Common myeloid progenitor, CD34-positive (primary cell): ENCODE results near the gene TNFRSF11A.

Source experiments
- CTCF ChIA-PET: fragments of 350-600 bp; sonication (Branson Sonifier 250); formaldehyde crosslinking; loops from one replicate; lab custom pipeline; 2021; ENCODE audit warnings: antibody characterized with exemption; lab: Charles Lee
- POLR2A ChIA-PET: fragments of 350-600 bp; sonication (Branson Sonifier 250); formaldehyde crosslinking; loops from one replicate; lab custom pipeline; 2021; ENCODE audit warnings: antibody characterized with exemption; lab: Charles Lee
- DNase-seq, 3 donors: peaks; one replicate each; pipeline versions ENCODE4 v3.0.0 to v3.0.0-alpha.2; 2013
- H3K27ac ChIP-seq, 2 experiments: 1 replicate in 1 of 2; 2 replicates in 1 of 2; pipeline ENCODE4 v1.7.0; 2013; ENCODE audit warnings: inconsistent platforms in 2 of 2, low read length in 2 of 2, mild to moderate bottlenecking in 2 of 2, low read depth in 1 of 2, moderate library complexity in 1 of 2; ENCODE audit not compliant: severe bottlenecking in 2 of 2, insufficient read depth in 1 of 2, poor library complexity in 1 of 2
- H3K27me3 ChIP-seq, 5 experiments: replicated peaks in 2 of 5; 1 replicate in 3 of 5; 2 replicates in 2 of 5; pipeline versions ENCODE4 v1.6.1 to v1.7.0; 2013; ENCODE audit warnings: low read length in 4 of 5, mild to moderate bottlenecking in 2 of 5, moderate library complexity in 2 of 5, inconsistent platforms in 1 of 5; ENCODE audit not compliant: insufficient read depth in 5 of 5, control insufficient read depth in 4 of 5
- H3K36me3 ChIP-seq, 4 experiments: 1 replicate in 2 of 4; 2 replicates in 2 of 4; pipeline versions ENCODE4 v1.6.1 to v1.7.0; 2013; ENCODE audit warnings: low read length in 3 of 4, control low read depth in 1 of 4, mild to moderate bottlenecking in 1 of 4; ENCODE audit not compliant: control insufficient read depth in 4 of 4, insufficient read depth in 4 of 4
- H3K4me1 ChIP-seq, 4 experiments: 1 replicate in 3 of 4; 2 replicates in 1 of 4; pipeline versions ENCODE4 v1.6.1 to v1.7.1; 2013; ENCODE audit warnings: low read length in 3 of 4, mild to moderate bottlenecking in 3 of 4, control low read depth in 1 of 4, inconsistent platforms in 1 of 4, moderate library complexity in 1 of 4; ENCODE audit not compliant: control insufficient read depth in 4 of 4, insufficient read depth in 4 of 4; ENCODE audit errors: control extremely low read depth in 1 of 4
- H3K4me3 ChIP-seq, 7 experiments: 1 replicate in 4 of 7; 2 replicates in 3 of 7; pipeline versions ENCODE4 v1.5.1 to v1.7.0; 2013; ENCODE audit warnings: mild to moderate bottlenecking in 7 of 7, low read length in 6 of 7, moderate library complexity in 6 of 7, inconsistent platforms in 2 of 7, low read depth in 2 of 7, control low read depth in 1 of 7; ENCODE audit not compliant: insufficient read depth in 4 of 7, control insufficient read depth in 1 of 7; ENCODE audit errors: extremely low read depth in 1 of 7
- H3K9me3 ChIP-seq, 5 experiments: 1 replicate in 4 of 5; 2 replicates in 1 of 5; pipeline versions ENCODE4 v1.6.1 to v1.7.1; 2013; ENCODE audit warnings: low read length in 4 of 5, mild to moderate bottlenecking in 2 of 5, inconsistent platforms in 1 of 5, low read depth in 1 of 5, moderate library complexity in 1 of 5; ENCODE audit not compliant: control insufficient read depth in 4 of 5, insufficient read depth in 2 of 5; ENCODE audit errors: control extremely low read depth in 1 of 5
- WGBS: methylation state at CpG from one replicate; pipeline ENCODE4 v1.1.5; 2013; ENCODE audit not compliant: insufficient coverage; 5-methylcytosine and 5-hydroxymethylcytosine counted together

Gene TNFRSF11A

DNA sequence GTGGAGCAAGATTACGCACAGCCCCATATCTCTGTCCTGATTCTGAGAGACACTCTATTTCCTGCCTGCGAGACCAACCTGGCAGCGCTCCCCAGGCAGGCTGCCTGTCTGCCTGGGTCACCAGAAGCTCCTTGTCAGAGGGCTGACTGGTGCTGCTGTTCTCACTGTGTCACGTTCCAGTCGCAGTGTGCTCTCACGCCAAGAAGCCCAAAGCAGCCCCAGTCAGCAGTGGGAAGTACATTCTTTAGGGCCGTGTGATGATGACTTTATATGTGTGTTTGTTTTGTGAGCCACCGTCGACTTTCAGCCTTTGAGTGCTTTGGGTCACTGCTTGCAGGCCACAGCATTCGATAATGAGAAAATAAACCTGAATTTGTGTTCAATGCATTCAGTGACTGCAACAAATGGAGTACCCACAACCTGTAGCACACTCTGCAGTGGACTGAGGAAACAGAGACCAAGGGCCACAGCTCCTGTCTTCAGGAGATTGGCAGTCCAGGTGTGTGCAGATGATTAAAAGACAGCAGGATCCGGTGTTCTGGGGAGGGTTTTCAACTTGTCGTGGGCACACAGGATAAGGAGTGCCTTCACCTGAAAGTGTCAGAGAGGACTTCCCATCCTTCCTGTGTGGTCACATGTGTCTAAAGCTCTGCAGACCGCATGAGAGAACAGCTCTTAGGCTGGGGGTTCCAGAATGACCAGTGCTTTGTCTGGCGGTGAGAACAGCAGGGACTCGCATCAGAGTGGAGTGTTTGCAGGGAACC lies 4.8 kb downstream of the TNFRSF11A start:
- H3K4me1 ChIP-seq: peaks cover 5 to 73% (median 56%) of the 10 kb centered on the region in 4 experiments
- ChIA-PET CTCF (interaction anchor here (1.2 kb wide), 1 partner anchor 96 kb away, joined by 4 read pairs; no protein-coding TSS in a partner anchor), POLR2A (no interaction called here)
- WGBS: 58% methylated on average over 10 of the region's 15 CpGs
- H3K4me3 ChIP-seq: peak overlapping the region in 1 of 7 experiments; percentile 18
- H3K36me3 ChIP-seq: no peaks in the 10 kb centered on the region
- peaks cover 0 to 13% (median 0%) of the 10 kb centered on the region in 5 experiments for H3K27me3 ChIP-seq
- H3K27ac ChIP-seq: no peak overlapping the region
- DNase-seq: peak in 2 of 3 donors; percentile 59 to 65
- no peaks in the 10 kb centered on the region for H3K9me3 ChIP-seq

DNA sequence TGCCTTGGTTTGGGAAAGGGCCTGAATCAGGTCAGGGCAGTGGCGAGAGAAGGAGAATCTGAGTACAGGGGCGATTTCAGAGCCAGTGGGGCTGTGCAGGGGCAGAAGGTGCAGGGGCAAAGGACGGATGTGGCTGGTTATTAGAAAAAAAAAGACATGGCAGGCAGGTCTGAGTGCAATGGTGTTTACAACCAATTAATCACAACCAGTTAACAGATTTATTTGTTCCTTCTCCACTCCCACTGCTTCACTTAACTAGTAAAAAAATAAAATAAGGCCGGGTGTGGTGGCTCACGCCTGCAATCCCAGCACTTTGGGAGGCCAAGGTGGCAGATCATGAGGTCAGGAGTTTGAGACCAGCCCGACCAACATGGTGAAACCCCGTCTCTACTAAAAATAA lies 5.5 kb downstream of the TNFRSF11A start:
- ChIA-PET CTCF (interaction anchor here (1.2 kb wide), 1 partner anchor 95 kb away, joined by 4 read pairs; no protein-coding TSS in a partner anchor), POLR2A (no interaction called here)
- peaks cover 5 to 68% (median 51%) of the 10 kb centered on the region in 4 experiments for H3K4me1 ChIP-seq
- H3K4me3 ChIP-seq: no peak overlapping the region
- H3K27me3 ChIP-seq: peaks cover 0 to 13% (median 0%) of the 10 kb centered on the region in 5 experiments
- H3K9me3 ChIP-seq: no peaks in the 10 kb centered on the region
- 100% methylated on average over 6 of the region's 7 CpGs for WGBS
- H3K27ac ChIP-seq: no peak overlapping the region
- H3K36me3 ChIP-seq: no peaks in the 10 kb centered on the region
- DNase-seq: no peak

DNA sequence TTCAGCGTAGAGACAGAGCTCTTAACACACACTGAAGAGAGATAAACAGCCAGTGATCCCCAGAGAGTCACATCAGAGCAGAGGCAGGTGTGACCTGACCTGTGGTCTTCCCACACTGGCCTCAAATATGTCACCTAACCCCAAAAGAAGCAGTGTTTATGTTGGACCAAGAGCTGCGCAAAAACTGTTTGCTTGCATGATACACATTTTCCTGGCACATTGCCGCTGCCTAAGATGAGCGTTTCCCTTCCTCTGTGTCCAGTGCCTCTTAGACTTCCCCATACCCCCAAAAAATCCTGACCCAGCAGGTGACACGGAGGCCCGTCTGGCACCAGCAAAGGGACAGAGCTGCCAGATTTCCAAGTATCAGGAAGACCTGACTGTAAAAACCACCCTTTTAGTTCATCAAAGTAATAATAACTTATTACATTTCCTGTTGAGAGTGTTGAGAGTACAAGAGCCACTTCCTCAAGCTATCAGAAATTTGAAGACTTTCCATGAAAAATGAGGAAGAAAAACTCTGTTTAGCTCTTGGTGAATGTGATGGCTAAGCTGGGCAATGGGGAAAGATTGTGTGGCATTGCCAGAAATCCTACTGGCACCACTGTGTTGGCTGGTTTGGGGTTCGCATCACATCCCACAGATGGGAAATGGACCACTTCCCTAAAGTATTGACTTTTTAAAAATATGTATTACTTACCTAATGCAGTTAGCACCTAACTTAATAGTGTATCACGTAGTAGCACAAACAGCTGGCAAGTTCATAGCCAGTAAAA lies 6.7 kb downstream of the TNFRSF11A start:
- 77% methylated on average over 5 of the region's 8 CpGs for WGBS
- Histone ChIP-seq H3K4me3 (no peak overlapping the region), H3K9me3 (no peaks in the 10 kb centered on the region), H3K36me3 (no peaks in the 10 kb centered on the region), H3K27ac (no peak overlapping the region), H3K27me3 (peaks cover 0 to 8% (median 0%) of the 10 kb centered on the region in 5 experiments), H3K4me1 (peaks cover 1 to 57% (median 41%) of the 10 kb centered on the region in 4 experiments)
- POLR2A ChIA-PET: no interaction called here
- CTCF ChIA-PET: interaction anchor here (0.9 to 1.8 kb wide), 4 partner anchors 11 to 252 kb away, joined by 3 to 4 read pairs (median 4); no protein-coding TSS in a partner anchor
- DNase-seq: peak in 1 of 3 donors; percentile 31

DNA sequence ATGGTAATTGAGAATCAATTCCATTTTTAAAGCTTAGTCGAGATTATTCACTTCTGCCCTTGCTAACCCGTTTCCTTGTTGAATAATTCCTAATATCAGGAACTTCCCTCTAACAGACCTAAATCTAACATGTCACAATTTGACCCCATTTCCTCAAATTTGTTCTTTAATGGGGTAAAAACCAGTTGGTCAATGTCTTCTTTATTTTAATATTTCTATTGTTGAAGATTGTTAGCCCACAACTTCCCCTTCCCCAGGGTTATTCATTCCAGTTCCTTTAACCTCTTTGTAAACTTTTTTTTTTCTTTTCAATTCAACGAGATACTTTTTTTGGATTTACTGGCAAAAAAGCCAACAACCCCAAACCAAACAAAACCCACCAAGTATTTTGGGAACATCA lies 7.3 kb downstream of the TNFRSF11A start:
- ChIA-PET POLR2A (no interaction called here), CTCF (interaction anchor here (1.2 to 1.8 kb wide), 4 partner anchors 12 to 252 kb away, joined by 4 read pairs; no protein-coding TSS in a partner anchor)
- Histone ChIP-seq H3K27ac (no peak overlapping the region), H3K4me3 (peak overlapping the region in 1 of 7 experiments; percentile 5), H3K9me3 (no peaks in the 10 kb centered on the region), H3K27me3 (peaks cover 0 to 1% (median 0%) of the 10 kb centered on the region in 5 experiments), H3K4me1 (peaks cover 1 to 51% (median 38%) of the 10 kb centered on the region in 4 experiments), H3K36me3 (no peaks in the 10 kb centered on the region)
- DNase-seq: peak in 2 of 3 donors; percentile 61 to 71
- 21% methylated on average over 2 of the region's 3 CpGs for WGBS

DNA sequence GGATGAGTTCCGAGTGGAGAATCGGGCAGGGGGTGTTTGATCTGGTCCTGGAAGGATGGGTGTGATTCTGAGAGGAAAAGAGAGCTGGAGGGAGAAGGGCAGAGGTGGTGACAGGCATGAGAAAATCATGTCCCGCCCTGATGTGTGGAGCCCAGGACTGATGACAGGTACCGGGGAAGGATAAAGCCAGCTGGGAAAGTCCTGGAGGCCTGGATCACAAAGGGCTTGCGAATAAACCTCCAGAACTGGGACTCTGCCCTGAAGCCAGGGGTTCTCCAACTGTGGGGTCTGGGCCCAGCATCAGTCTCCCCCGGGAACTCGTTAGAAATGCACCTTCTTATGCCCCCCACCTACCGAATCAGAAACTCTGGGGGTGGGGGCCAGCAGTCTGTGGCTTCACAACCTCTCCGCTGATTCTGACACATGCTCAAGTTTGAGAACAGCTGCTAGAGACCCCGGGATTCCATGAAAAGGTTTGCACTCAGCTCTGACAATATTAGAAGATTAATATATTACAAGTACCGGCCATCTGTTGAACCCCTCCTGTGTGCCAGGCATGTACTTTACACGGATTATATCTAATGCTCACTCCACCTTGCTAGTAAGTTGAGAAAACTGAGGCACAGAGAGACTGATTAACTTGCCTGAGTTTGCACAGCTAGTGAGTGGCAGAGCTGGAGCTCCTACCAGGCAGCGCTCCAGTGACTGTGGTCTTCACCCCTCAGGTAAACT lies 8.0 kb downstream of the TNFRSF11A start:
- Histone ChIP-seq H3K27ac (no peak overlapping the region), H3K36me3 (no peaks in the 10 kb centered on the region), H3K27me3 (no peaks in the 10 kb centered on the region), H3K9me3 (no peaks in the 10 kb centered on the region), H3K4me3 (peak overlapping the region in 1 of 7 experiments; percentile 5), H3K4me1 (peaks cover 1 to 46% (median 37%) of the 10 kb centered on the region in 4 experiments)
- DNase-seq: no peak
- POLR2A ChIA-PET: no interaction called here
- CTCF ChIA-PET: interaction anchor here (0.7 to 1.8 kb wide), 3 partner anchors 88 to 252 kb away, joined by 3 to 4 read pairs (median 4); no protein-coding TSS in a partner anchor
- 97% methylated on average over 8 of the region's 13 CpGs for WGBS

DNA sequence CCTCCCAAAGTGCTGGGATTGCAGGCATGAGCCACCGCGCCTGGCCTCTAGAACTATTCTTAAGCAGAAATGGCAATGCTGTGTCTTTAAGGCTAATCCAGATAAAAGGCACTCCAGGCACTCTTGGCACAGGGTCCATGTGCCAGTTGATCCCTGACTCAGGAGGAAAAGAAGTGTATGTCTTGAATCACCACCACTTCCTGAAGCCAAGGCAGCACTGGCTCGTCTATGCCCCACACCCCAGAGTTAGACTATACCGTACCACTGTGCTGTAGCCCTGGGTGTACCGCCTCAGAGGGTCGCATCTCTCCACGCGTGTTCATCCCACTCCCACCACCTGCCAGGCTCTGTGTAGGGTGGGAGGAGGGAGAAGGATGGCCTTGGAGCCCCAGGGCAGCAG lies 9.0 kb downstream of the TNFRSF11A start:
- no peaks in the 10 kb centered on the region for H3K36me3 ChIP-seq
- no peak overlapping the region for H3K4me3 ChIP-seq
- H3K27ac ChIP-seq: no peak overlapping the region
- ChIA-PET POLR2A (no interaction called here), CTCF (interaction anchor here (1.0 kb wide), 1 partner anchor 19 kb away, joined by 3 read pairs; no protein-coding TSS in a partner anchor)
- H3K9me3 ChIP-seq: no peaks in the 10 kb centered on the region
- peaks cover 1 to 43% (median 30%) of the 10 kb centered on the region in 4 experiments for H3K4me1 ChIP-seq
- 100% methylated on average over 2 of the region's 8 CpGs for WGBS
- peak in 1 of 3 donors; percentile 22 for DNase-seq
- H3K27me3 ChIP-seq: no peaks in the 10 kb centered on the region
